ENCODE results near the gene SEC14L6. TPM values are rescaled to one million over a fixed set of nuclear protein-coding genes. Genes with fewer than 3 reads are reported as not detected.
A peak's percentile ranks its signal among the peaks of the same experiment; 100 is the strongest.

Gene SEC14L6
- polyA plus RNA-seq, 1 experiment = 0.06 TPM

DNA sequence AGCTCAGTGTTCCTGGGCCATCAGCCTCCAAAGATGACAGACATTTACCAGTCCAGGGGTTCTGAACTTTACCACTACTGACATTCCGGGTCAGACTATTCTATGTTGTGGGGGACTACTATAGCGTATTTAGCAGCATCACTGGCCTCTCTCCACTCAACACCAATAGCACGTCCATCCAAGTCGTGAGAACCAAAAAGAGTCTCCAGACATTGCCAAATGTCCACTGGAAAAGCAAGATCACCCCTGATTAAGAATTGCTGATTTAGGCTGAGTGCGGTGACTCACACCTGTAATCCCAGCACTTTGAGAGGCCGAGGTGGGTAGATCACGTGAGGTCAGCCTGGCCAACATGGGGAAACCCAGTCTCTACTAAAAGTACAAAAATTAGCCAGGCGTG, 39.9 kb upstream of the SEC14L6 start:
- no peaks in the 10 kb centered on the region; the same call in 1 of the 2 replicates for H3K9me3 ChIP-seq (ENCODE audit: control insufficient read depth, insufficient read depth, low read length)
- H3K27ac ChIP-seq (ENCODE audit: low read depth, low read length) = no peak overlapping the region
- H3K4me3 ChIP-seq (ENCODE audit: low read depth, low read length) = no peak overlapping the region
- ChIA-PET POLR2A (interaction anchor here (0.6 kb wide), 1 partner anchor 494 kb away, joined by 3 read pairs; no protein-coding TSS in a partner anchor), CTCF (no interaction called here)
- no peak for DNase-seq (ENCODE audit: low read depth, low spot score)
- TF ChIP-seq, protein P1, sequence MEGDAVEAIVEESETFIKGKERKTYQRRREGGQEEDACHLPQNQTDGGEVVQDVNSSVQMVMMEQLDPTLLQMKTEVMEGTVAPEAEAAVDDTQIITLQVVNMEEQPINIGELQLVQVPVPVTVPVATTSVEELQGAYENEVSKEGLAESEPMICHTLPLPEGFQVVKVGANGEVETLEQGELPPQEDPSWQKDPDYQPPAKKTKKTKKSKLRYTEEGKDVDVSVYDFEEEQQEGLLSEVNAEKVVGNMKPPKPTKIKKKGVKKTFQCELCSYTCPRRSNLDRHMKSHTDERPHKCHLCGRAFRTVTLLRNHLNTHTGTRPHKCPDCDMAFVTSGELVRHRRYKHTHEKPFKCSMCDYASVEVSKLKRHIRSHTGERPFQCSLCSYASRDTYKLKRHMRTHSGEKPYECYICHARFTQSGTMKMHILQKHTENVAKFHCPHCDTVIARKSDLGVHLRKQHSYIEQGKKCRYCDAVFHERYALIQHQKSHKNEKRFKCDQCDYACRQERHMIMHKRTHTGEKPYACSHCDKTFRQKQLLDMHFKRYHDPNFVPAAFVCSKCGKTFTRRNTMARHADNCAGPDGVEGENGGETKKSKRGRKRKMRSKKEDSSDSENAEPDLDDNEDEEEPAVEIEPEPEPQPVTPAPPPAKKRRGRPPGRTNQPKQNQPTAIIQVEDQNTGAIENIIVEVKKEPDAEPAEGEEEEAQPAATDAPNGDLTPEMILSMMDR (IDR thresholded peaks at IDR 0.05; ENCODE audit: low read depth, low read length) = no peak
- no peaks in the 10 kb centered on the region for H3K27me3 ChIP-seq (ENCODE audit: control insufficient read depth, insufficient read depth, low read length)

DNA sequence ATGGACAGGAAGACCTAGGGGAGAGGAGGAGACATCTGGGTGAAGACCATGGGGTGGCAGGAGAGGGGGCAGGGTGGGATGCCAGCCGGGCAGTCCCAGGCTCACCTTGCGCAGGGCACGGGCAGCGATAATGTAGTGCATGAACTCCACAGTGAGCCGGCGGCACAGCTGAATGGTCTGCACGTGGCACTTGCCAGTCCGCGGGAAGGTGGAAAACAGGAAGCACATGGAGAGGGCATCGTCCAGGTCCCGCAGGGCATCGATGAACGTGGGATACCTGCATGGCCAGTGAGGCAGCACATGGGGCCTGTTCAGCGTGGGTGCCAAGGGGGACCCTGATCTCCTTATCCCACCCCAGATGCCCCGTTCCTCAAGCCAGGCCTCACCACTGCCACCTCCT, 37.9 kb upstream of the SEC14L6 start:
- no peak overlapping the region for H3K27ac ChIP-seq (ENCODE audit: low read depth, low read length)
- DNase-seq (ENCODE audit: low read depth, low spot score) = no peak
- no peaks in the 10 kb centered on the region for H3K27me3 ChIP-seq (ENCODE audit: control insufficient read depth, insufficient read depth, low read length)
- H3K4me3 ChIP-seq (ENCODE audit: low read depth, low read length) = no peak overlapping the region
- no peaks in the 10 kb centered on the region; the same call in 1 of the 2 replicates for H3K9me3 ChIP-seq (ENCODE audit: control insufficient read depth, insufficient read depth, low read length)
- ChIA-PET POLR2A (no interaction called here), CTCF (no interaction called here)
- TF ChIP-seq, protein P1 (IDR thresholded peaks at IDR 0.05; ENCODE audit: low read depth, low read length) = no peak

GRCh38 chr22:30582788-30583545, 36.4 kb upstream of the SEC14L6 start:
- no peak for DNase-seq (ENCODE audit: low read depth, low spot score)
- POLR2A ChIA-PET = no interaction called here
- no peaks in the 10 kb centered on the region; the same call in 1 of the 2 replicates for H3K9me3 ChIP-seq (ENCODE audit: control insufficient read depth, insufficient read depth, low read length)
- H3K4me3 ChIP-seq (ENCODE audit: low read depth, low read length) = no peak overlapping the region
- TF ChIP-seq, protein P1 (IDR thresholded peaks at IDR 0.05; ENCODE audit: low read depth, low read length) = no peak
- CTCF ChIA-PET = no interaction called here
- no peak overlapping the region for H3K27ac ChIP-seq (ENCODE audit: low read depth, low read length)
- H3K27me3 ChIP-seq (ENCODE audit: control insufficient read depth, insufficient read depth, low read length) = no peaks in the 10 kb centered on the region

GRCh38 chr22:30582051-30582450, 35.5 kb upstream of the SEC14L6 start:
- peak overlapping the region; percentile 21 for H3K27ac ChIP-seq (ENCODE audit: low read depth, low read length)
- POLR2A ChIA-PET = no interaction called here

DNA sequence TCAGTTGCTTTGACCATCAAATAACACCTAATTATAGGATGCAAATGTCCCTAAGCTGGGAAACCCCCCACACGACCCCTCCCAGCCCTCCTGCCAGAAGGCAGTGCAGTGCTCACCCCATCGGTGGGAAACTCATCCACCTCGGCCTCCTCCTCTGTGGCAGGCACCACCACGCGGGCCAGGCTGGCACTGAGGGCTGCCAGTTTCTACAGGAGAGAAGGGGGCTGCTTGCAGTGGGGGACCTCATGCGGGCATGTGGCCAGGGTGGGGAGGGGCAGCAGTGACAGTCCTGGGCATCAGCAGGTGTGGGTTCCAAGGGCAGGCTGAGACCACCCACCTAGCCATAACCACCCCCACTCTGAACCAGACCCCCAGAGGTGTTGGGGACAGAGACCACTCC, 34.4 kb upstream of the SEC14L6 start:
- ChIA-PET POLR2A (no interaction called here), CTCF (no interaction called here)

More at GRCh38 chr22:30582051-30582450, 35.5 kb upstream of the SEC14L6 start:
- no peak for DNase-seq (ENCODE audit: low read depth, low spot score)
- no peak overlapping the region for H3K4me3 ChIP-seq (ENCODE audit: low read depth, low read length)
- no peaks in the 10 kb centered on the region; the same call in 1 of the 2 replicates for H3K9me3 ChIP-seq (ENCODE audit: control insufficient read depth, insufficient read depth, low read length)
- no peaks in the 10 kb centered on the region for H3K27me3 ChIP-seq (ENCODE audit: control insufficient read depth, insufficient read depth, low read length)
- TF ChIP-seq, protein P1 (IDR thresholded peaks at IDR 0.05; ENCODE audit: low read depth, low read length) = no peak
- CTCF ChIA-PET = no interaction called here

More for the DNA sequence above, 34.4 kb upstream of the SEC14L6 start:
- no peak overlapping the region for H3K27ac ChIP-seq (ENCODE audit: low read depth, low read length)
- H3K9me3 ChIP-seq (ENCODE audit: control insufficient read depth, insufficient read depth, low read length) = no peaks in the 10 kb centered on the region; the same call in 1 of the 2 replicates
- H3K4me3 ChIP-seq (ENCODE audit: low read depth, low read length) = no peak overlapping the region
- no peak for DNase-seq (ENCODE audit: low read depth, low spot score)
- H3K27me3 ChIP-seq (ENCODE audit: control insufficient read depth, insufficient read depth, low read length) = no peaks in the 10 kb centered on the region
- TF ChIP-seq, protein P1 (IDR thresholded peaks at IDR 0.05; ENCODE audit: low read depth, low read length) = no peak
